Stimulated activated CD4-positive, alpha-beta T cell treated with anti-CD3 and anti-CD28 coated beads, Interleukin-12 subunit alpha, Interleukin-12 subunit beta, amount 100 ng/mL, for 24 hours (primary cell): ENCODE measurements around the gene RNF121.

Experiments used
- DNase-seq, 2 experiments: peaks; one replicate each; pipeline ENCODE4 v3.0.0-alpha.2; 2020; ENCODE audit warnings: low read depth in 2 of 2

The RNF121 gene

GRCh38 chr11:71988050-71988449 is 59.2 kb downstream of the RNF121 start:
- DNase-seq, result no peak

GRCh38 chr11:71990701-71991100 is 61.9 kb downstream of the RNF121 start:
- DNase-seq, result no peak

DNA sequence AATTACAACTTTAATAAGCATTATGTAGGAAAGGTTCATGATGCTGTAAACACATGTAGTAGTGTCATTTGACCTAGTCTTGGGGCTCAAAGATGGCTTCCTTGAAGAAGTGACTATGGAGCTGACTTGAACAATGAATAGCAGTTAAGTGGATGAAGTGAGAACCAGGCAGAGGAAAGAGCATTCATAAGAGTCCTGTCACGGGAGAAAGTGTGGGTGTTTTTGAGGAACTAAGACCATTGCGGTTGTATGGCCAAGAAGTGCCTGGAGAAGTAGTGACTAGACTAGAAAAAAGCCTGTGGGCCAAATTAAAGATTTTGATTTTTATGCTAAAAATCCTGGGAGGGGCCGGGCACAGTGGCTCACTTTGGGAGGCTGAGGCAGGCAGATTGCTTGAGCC is 62.6 kb downstream of the RNF121 start:
- no peak for DNase-seq

DNA sequence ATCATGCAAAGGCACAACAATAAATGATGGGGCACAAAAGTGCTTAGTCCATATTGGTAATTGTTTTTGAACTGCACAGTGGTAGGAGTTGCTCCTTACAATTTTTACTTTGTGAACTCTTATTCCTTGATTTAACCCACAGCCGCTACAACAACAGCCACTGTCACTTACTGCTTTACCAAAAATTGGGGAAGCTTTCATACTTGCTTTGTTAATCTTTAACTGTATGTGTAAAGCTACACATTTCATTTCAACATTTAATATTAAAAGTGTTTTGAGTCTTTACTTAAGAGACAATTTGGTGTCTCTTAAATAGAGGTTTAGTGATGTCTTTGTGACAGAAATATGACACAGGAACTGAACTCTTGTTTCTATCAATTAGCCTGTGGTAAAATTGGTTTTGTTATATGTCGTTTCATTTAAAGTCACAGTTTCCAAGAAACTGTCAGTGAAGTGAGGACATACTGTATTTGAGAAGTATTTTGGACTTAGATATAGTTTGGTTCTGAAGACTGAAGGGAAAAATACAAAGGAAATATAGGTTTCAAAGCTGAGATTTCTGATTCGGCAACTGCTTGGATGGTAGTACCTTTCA is 63.4 kb downstream of the RNF121 start:
- no peak for DNase-seq

DNA sequence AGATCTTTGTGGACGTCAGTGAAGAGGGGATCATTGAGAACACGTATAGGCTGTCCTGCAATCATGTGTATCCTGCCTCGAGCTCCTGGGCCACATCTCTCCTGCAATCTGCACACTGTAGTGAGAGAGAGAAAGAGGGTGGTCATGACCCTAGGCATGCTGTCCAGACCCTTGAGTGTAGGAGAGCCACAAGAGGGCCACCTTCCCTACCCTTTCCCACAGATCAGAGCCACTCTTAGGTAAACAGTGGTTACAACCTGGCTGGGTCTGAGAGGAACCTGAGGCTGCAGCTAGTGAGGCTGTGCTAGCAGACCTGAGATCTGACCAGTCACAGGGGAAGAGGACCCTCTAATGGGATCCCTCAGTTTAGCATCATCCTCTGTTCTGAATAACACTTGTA is 65.9 kb downstream of the RNF121 start:
- DNase-seq, result no peak

DNA sequence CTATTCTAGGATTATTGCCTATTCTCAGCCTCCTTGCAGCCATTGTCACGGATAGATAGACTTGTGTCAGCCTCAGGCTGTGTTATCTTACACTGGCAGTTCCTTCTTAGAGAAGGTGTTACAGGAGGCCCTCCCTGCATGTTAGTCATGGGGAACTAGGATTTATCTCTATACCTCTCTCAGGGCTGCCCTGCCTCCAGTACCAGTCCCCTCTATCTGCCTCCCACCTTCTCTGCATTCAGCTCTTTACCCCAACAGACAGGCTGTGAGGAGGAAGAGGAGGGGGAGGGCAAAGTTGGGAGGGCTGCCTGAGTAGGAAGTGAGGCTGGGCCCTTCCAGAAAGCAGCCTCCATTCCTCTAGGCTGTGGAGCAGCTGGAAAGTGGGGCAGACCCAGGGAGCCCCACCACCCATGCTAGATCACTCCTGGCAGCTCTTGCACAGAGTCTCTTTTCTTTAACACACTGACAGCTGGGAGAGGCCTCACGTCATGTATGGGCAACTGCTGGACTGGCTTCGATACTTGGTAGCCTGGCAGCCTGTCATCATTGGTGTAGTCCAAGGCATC is 67.0 kb downstream of the RNF121 start:
- DNase-seq, result no peak

DNA sequence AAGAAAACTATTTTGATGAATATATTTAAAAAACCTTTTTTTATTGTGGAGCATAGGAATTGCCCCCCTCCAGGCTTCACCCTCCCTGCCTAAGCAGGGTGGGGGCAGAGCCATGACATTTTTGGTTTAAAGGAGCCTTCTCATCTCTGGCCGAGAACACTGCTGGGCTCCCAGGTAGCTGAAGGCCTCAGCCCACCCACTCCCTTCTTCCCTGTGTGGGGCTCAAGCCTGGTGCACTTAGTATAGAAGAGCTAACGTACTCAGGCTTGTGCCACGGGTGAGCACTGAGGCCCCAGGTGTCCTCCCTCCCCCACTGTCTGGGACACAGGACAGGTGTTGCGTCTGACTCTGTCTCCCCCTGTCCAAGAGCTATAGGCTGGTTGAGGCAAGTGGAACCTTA is 67.7 kb downstream of the RNF121 start:
- no peak for DNase-seq

DNA sequence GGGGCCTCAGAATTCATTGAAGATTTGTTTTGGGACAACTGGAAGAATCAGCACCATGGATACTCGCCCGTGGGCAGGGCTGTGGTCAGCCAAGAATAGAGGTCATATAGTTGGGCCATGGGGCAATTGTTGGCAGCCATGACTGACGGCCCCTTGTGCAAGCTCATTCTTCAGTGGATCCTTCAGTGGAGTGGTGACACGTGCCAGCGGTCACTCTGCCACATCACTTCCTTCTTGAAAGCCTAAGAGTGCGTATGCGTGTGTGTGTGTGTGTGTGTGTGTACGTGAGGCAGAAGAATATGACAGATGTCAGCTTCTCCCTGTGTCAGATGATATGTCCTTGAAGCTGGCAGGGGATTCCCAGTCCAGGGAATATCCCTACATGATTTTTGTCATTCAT is 68.1 kb downstream of the RNF121 start:
- DNase-seq, result no peak

DNA sequence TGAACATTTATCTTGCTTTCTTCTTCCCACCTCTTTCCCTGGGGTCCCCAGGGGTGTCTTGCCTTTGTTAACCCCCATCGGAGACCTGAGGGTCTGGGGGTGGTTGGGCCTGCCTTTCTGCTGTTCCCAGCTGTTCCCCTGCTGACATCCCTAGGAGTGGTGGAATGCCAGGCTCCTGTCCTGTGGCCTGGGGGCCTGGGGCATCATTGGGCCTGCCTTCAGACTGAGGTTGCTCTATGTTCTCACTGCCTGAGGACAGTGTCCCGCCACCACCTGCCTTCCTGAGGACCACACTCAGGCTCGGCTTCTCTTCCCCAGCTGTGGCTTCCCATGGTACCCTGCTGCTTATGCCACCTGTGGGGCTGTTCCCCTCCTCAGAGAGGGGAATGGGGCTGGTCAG is 68.7 kb downstream of the RNF121 start:
- no peak for DNase-seq

GRCh38 chr11:71998061-71998460 is 69.2 kb downstream of the RNF121 start:
- DNase-seq, result no peak

DNA sequence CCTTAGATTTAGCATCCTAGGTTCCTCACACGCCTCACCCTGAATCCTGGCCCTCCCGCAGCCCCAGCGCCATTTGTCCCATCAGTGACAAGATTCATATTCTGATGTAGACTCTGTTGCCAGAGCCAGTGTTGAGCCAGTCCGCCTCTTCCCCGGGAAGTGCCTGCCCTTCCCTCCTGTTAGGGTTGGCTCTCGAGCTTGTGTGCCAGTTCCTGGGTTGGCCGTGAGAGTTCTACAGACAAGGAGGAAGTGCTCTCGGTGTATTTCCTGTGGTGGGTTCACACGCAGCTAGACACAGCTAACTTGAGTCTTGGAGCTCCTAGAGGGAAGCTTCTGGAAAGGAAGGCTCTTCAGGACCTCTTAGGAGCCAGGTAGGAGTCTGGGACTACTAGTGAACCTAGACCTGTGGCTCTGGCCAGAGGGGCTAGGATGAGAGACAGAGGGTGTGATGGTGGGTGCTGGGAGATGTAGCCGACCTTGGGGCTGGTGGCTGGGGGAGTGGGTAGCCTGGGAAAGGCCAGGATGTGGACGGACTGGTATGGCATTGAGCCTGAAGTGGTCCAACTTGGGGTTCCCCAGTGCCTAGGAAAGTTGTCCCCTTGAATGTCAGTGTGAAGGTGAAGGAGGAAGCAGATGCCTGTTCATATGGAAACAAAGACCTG is 69.9 kb downstream of the RNF121 start, which contains the start of gene IL18BP:
IL18BP (plus strand) TSS at position 261 of the 662 bp plus-strand sequence. CDS start 1,076 bp downstream, outside the sequence.
- DNase-seq, result no peak

- no peak for DNase-seq
These were observed 70.5 kb downstream of the RNF121 start for GRCh38 chr11:71999362-71999761.

DNA sequence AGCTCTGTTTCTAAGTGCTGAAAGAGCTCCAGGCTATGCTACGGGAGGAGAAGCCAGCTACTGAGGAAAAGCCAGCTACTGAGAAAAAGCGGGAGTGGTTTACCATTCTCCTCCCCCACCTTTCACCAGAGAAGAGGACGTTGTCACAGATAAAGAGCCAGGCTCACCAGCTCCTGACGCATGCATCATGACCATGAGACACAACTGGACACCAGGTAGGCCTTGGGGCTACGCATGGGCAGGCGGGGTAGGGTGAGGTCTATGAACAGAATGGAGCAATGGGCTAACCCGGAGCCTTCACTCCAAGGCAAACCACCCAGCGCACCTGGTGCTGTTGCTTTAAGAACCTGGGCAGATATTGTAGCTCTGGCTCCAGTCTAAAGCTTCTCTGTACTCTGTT is 71.0 kb downstream of the RNF121 start:
- DNase-seq, result no peak

DNA sequence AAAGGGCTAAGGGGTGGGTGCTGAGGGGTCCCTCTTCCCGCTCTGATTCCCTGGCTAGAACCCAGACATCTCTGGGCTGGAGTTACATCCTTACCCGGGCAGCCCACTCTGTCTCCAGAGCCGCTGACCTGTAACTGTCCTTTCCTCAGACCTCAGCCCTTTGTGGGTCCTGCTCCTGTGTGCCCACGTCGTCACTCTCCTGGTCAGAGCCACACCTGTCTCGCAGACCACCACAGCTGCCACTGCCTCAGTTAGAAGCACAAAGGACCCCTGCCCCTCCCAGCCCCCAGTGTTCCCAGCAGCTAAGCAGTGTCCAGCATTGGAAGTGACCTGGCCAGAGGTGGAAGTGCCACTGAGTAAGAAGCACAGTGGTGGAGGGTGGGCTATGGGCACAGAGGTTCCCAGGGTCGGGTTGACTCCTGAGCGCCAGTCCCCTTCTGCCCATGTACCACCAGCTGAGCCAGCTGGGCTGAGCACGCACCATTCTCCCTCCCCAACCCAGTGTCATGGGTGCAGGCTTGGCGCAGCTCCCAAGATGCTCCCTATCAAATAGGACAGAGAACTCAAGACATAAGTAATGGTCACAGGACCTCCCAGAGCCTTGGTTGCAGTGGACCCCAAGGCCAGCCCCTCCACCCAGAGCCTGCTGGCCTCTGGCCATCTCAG is 71.5 kb downstream of the RNF121 start:
- no peak for DNase-seq

- DNase-seq, result no peak
These were observed 72.4 kb downstream of the RNF121 start for GRCh38 chr11:72001285-72001684.

DNA sequence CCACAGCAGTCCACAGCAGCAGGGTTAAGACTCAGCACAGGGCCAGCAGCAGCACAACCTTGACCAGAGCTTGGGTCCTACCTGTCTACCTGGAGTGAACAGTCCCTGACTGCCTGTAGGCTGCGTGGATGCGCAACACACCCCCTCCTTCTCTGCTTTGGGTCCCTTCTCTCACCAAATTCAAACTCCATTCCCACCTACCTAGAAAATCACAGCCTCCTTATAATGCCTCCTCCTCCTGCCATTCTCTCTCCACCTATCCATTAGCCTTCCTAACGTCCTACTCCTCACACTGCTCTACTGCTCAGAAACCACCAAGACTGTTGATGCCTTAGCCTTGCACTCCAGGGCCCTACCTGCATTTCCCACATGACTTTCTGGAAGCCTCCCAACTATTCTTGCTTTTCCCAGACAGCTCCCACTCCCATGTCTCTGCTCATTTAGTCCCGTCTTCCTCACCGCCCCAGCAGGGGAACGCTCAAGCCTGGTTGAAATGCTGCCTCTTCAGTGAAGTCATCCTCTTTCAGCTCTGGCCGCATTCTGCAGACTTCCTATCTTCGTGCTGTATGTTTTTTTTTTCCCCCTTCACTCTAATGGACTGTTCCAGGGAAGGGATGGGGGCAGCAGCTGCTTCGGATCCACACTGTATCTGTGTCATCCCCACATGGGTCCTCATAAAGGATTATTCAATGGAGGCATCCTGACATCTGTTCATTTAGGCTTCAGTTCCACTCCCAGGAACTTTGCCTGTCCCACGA is 73.2 kb downstream of the RNF121 start:
- no peak for DNase-seq

- DNase-seq, result no peak
These were observed 74.3 kb downstream of the RNF121 start for GRCh38 chr11:72002841-72003775.

- no peak for DNase-seq
These were observed 74.9 kb downstream of the RNF121 start for GRCh38 chr11:72003776-72004171.

GRCh38 chr11:72004515-72005346 is 75.9 kb downstream of the RNF121 start:
- DNase-seq, result no peak
